Gastrocnemius medialis (tissue), 4 donors: Measurements from ENCODE around the gene MLIP.

Experiments
- CTCF ChIP-seq, 5 experiments: fragments of 450-650 bp in 3 of 5; fragments of 200-600 bp in 2 of 5; sonication (generic) in 2 of 5; IDR thresholded peaks in 4 of 5; conservative IDR thresholded peaks in 1 of 5; 1 replicate in 4 of 5; 2 replicates in 1 of 5; pipeline ENCODE4 v1.5.1; 2016 to 2019; ENCODE audit warnings: antibody characterized with exemption in 5 of 5, mild to moderate bottlenecking in 3 of 5, moderate library complexity in 3 of 5
- POLR2A ChIP-seq, 2 donors: fragments of 450-650 bp; IDR thresholded peaks; one replicate each; pipeline ENCODE4 v1.6.1; 2017; ENCODE audit warnings: antibody characterized with exemption in 2 of 2, mild to moderate bottlenecking in 2 of 2, moderate library complexity in 2 of 2

DNA sequence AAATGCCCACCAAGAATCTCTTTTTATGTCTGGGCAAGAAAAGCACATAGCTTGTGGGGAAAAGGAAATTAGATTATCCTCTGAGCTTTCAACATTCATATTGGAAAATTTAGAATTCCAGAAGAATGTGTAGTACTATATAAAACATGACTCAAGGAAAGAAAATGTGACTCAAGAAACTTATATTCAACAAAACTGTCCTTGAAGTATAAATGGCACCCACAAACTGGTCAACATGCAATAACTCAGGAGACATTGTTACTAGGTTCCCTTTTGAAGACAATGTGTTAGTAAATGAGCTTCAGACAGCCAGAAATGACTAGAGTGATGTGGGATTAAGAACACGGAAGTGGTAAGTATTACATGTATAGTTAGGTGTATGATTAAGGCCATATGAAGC, 170.9 kb downstream of the MLIP start:
- TF ChIP-seq CTCF (IDR thresholded peaks at IDR 0.05 in 4 of 5, conservative IDR thresholded peaks at IDR 0.05 in 1 of 5) = no peak
- no peak for TF ChIP-seq POLR2A (IDR thresholded peaks at IDR 0.05)
